Fibroblast of lung (primary cell): ENCODE data around the gene CYP4F8. TPM values are rescaled to one million over a fixed set of nuclear protein-coding genes. Genes with fewer than 3 reads are reported as not detected.

Source experiments
- DNase-seq, 2 donors: peaks; one replicate each; pipeline versions ENCODE4 v3.0.0 to v3.0.0-alpha.2; 2010; ENCODE audit warnings: low read depth in 2 of 2
- H2AFZ ChIP-seq: 2 replicates; pipeline ENCODE4 v1.5.1; 2012; ENCODE audit warnings: low read length, control low read depth, inconsistent platforms
- H3K27ac ChIP-seq: 2 replicates; pipeline ENCODE4 v1.5.1; 2011; ENCODE audit warnings: low read length, control low read depth; ENCODE audit not compliant: insufficient read depth
- H3K27me3 ChIP-seq: 2 replicates; pipeline ENCODE4 v1.5.1; 2011; ENCODE audit warnings: mild to moderate bottlenecking, low read length; ENCODE audit not compliant: control insufficient read depth, insufficient read depth
- H3K36me3 ChIP-seq: 2 replicates; pipeline ENCODE4 v1.5.1; 2011; ENCODE audit warnings: low read length; ENCODE audit not compliant: control insufficient read depth, insufficient read depth
- H3K4me1 ChIP-seq: 2 replicates; pipeline ENCODE4 v1.5.1; 2011; ENCODE audit warnings: low read length; ENCODE audit not compliant: control insufficient read depth, insufficient read depth; ENCODE audit errors: extremely low read depth
- H3K4me2 ChIP-seq: 2 replicates; pipeline ENCODE4 v1.5.1; 2011; ENCODE audit warnings: low read length, control low read depth; ENCODE audit not compliant: insufficient read depth; ENCODE audit errors: extremely low read depth
- H3K4me3 ChIP-seq, 4 experiments: fragments of 200-600 bp in 1 of 4; sonication (generic) in 1 of 4; replicated peaks in 1 of 4; 2 replicates each; pipeline ENCODE4 v1.5.1; 2011 to 2016; ENCODE audit warnings: low read length in 4 of 4, low read depth in 3 of 4, mild to moderate bottlenecking in 3 of 4, control low read depth in 2 of 4, inconsistent platforms in 1 of 4, mixed read lengths in 1 of 4; ENCODE audit not compliant: insufficient read depth in 1 of 4; ENCODE audit errors: control extremely low read depth in 1 of 4
- H3K79me2 ChIP-seq: 2 replicates; pipeline ENCODE4 v1.5.1; 2012; ENCODE audit warnings: mild to moderate bottlenecking, low read length, inconsistent platforms; ENCODE audit not compliant: control insufficient read depth, insufficient read depth
- H3K9ac ChIP-seq: 2 replicates; pipeline ENCODE4 v1.5.1; 2011; ENCODE audit warnings: mild to moderate bottlenecking, low read length, control low read depth; ENCODE audit not compliant: insufficient read depth
- H3K9me3 ChIP-seq: 2 replicates; pipeline ENCODE4 v1.5.1; 2012; ENCODE audit warnings: low read depth, low read length; ENCODE audit not compliant: control insufficient read depth, insufficient read depth
- H4K20me1 ChIP-seq: 2 replicates; pipeline ENCODE4 v1.5.1; 2011; ENCODE audit warnings: low read length; ENCODE audit not compliant: control insufficient read depth, insufficient read depth; ENCODE audit errors: extremely low read depth
- EZH2 ChIP-seq: IDR thresholded peaks from 2 replicates; pipeline ENCODE4 v1.5.1; 2012; ENCODE audit warnings: low read length, control low read depth, mild to moderate bottlenecking; ENCODE audit errors: missing control alignments
- polyA plus RNA-seq, 2 donors: library from polyadenylated mRNA; depleted of rRNA in 1 of 2; stranded (reverse) in 1 of 2; unstranded in 1 of 2; fragments of >200 nt; gene quantifications; 2 replicates each; pipeline ENCODE4 v1.2.1, GENCODE V29; 2011 to 2012; ENCODE audit warnings: missing spikeins in 1 of 2
- total RNA-seq: library from RNA; depleted of rRNA; stranded (reverse); fragments of >200 nt; gene quantifications from 2 replicates; pipeline ENCODE4 v1.2.1, GENCODE V29; 2014
- TF ChIP-seq, protein P1 (sequence below), 2 donors: IDR thresholded peaks in 1 of 2; conservative IDR thresholded peaks in 1 of 2; 1 replicate in 1 of 2; 2 replicates in 1 of 2; pipeline ENCODE4 v1.5.1; 2011 to 2012; ENCODE audit warnings: low read length in 2 of 2, control low read depth in 1 of 2, inconsistent platforms in 1 of 2, low read depth in 1 of 2, mild to moderate bottlenecking in 1 of 2

The CYP4F8 gene
- total and polyA plus RNA-seq, 2 donors (not counting 1 experiment from before 2014, with no cell fraction given): not detected

DNA sequence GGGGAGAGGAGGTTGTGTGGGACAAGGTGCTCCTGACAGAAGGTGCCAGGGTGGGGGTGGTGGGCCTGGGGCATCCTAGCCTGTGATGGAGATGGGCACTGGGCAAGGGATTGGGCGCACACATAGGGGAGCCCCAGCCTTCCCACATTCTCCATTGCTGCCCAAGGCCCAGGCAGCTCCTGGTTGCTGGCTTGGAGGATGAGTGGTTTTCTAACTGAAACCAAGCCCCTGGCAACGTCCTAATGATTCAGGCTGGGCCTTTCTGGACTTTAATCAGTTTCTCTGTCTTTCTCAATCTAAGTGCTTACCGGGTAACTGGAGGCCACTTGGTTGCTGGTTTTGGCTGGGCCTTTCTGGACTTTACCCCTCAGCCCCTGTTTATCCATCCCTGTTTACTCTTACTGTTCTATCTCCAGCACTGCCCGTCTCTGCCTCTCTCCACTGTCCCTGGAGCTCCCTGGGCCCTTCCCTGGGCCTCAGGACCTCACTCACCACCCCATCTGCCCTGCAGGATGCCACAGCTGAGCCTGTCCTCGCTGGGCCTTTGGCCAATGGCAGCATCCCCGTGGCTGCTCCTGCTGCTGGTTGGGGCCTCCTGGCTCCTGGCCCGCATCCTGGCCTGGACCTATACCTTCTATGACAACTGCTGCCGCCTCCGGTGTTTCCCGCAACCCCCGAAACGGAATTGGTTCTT, 26.0 kb downstream of the CYP4F8 start:
- Histone ChIP-seq H3K4me2 (no peak overlapping the region), H3K79me2 (no peaks in the 10 kb centered on the region), H3K9ac (no peak overlapping the region), H3K9me3 (no peaks in the 10 kb centered on the region), H3K4me1 (no peaks in the 10 kb centered on the region), H3K27me3 (no peaks in the 10 kb centered on the region), H4K20me1 (no peaks in the 10 kb centered on the region), H2AFZ (no peak overlapping the region), H3K27ac (no peak overlapping the region), H3K36me3 (no peaks in the 10 kb centered on the region), H3K4me3 (no peak overlapping the region)
- TF ChIP-seq, protein P1, sequence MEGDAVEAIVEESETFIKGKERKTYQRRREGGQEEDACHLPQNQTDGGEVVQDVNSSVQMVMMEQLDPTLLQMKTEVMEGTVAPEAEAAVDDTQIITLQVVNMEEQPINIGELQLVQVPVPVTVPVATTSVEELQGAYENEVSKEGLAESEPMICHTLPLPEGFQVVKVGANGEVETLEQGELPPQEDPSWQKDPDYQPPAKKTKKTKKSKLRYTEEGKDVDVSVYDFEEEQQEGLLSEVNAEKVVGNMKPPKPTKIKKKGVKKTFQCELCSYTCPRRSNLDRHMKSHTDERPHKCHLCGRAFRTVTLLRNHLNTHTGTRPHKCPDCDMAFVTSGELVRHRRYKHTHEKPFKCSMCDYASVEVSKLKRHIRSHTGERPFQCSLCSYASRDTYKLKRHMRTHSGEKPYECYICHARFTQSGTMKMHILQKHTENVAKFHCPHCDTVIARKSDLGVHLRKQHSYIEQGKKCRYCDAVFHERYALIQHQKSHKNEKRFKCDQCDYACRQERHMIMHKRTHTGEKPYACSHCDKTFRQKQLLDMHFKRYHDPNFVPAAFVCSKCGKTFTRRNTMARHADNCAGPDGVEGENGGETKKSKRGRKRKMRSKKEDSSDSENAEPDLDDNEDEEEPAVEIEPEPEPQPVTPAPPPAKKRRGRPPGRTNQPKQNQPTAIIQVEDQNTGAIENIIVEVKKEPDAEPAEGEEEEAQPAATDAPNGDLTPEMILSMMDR (conservative IDR thresholded peaks at IDR 0.05 in 1 of 2, IDR thresholded peaks at IDR 0.05 in 1 of 2; ENCODE audit: low read depth in 1 of 2, low read length in 2 of 2): no peak
- TF ChIP-seq EZH2: no peak
- DNase-seq: no peak

DNA sequence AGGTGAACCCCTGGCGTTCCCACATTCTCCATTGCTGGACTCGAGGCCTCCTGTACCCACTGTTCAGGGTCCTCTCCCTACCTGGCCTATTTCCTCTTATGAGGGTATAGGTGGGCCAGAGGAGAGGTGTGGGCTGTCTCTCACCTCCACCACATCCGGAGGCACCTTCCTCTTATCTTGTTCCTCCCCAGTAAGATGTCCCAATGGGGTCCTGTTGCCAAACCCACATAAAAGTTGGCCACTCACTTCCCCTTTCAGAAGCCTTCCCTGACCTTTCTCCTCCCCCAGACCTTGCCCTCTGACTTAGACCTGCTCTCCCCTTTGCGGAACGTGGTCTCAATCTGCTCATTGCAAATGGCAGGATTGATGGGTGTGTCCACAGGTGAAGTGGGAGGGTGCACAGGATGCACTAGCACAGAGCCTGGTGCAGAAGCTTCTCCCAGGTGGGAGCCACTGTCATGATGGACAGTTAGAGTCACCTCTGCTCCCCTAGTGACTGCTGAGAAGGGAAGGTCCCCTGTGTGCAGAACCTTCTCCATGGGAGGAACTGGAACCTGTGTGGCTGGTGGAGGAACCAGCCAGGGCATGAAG, 27.0 kb downstream of the CYP4F8 start:
- no peaks in the 10 kb centered on the region for H3K9me3 ChIP-seq
- DNase-seq: no peak
- H2AFZ ChIP-seq: no peak overlapping the region
- H4K20me1 ChIP-seq: no peaks in the 10 kb centered on the region
- TF ChIP-seq EZH2: no peak
- TF ChIP-seq, protein P1 (conservative IDR thresholded peaks at IDR 0.05 in 1 of 2, IDR thresholded peaks at IDR 0.05 in 1 of 2; ENCODE audit: low read depth in 1 of 2, low read length in 2 of 2): no peak
- H3K27me3 ChIP-seq: no peaks in the 10 kb centered on the region
- no peaks in the 10 kb centered on the region for H3K4me1 ChIP-seq
- H3K9ac ChIP-seq: no peak overlapping the region
- H3K79me2 ChIP-seq: no peaks in the 10 kb centered on the region
- no peaks in the 10 kb centered on the region for H3K36me3 ChIP-seq
- H3K4me2 ChIP-seq: no peak overlapping the region
- no peak overlapping the region for H3K27ac ChIP-seq
- H3K4me3 ChIP-seq: no peak overlapping the region

DNA sequence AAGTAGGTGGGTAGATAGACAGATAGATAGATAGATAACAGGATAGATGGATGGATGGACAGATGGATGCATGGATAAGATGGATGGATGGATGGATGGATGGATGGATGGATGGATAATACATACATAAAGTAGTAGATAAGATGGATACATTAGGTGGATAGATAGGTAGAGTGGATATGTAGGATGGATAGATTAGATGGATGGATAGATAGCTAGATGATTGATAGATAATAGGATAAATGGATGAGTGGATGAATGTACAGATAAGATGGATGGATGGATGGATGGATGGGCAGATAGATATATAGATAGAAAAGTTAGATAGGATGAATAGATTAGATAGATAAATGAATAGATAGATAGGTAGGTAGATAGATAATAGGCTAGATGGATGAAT, 27.8 kb downstream of the CYP4F8 start:
- DNase-seq: no peak
- Histone ChIP-seq H3K27me3 (no peaks in the 10 kb centered on the region), H3K4me1 (no peaks in the 10 kb centered on the region), H3K4me2 (no peak overlapping the region), H2AFZ (no peak overlapping the region), H3K4me3 (no peak overlapping the region), H3K9ac (no peak overlapping the region), H3K36me3 (no peaks in the 10 kb centered on the region), H3K27ac (no peak overlapping the region), H4K20me1 (no peaks in the 10 kb centered on the region), H3K79me2 (no peaks in the 10 kb centered on the region), H3K9me3 (no peaks in the 10 kb centered on the region)
- TF ChIP-seq, protein P1 (conservative IDR thresholded peaks at IDR 0.05 in 1 of 2, IDR thresholded peaks at IDR 0.05 in 1 of 2; ENCODE audit: low read depth in 1 of 2, low read length in 2 of 2): no peak
- no peak for TF ChIP-seq EZH2
